Placental pericyte (primary cell): Measurements from ENCODE around the gene HERC3. TPM values are rescaled to one million over a fixed set of nuclear protein-coding genes. Genes with fewer than 3 reads are reported as not detected.

Experiments used
- small RNA-seq: library from RNA; depleted of rRNA; stranded (forward); fragments of <200 nt; gene quantifications from one replicate; pipeline ENCODE3, GENCODE V24; 2012; ENCODE audit warnings: low replicate concordance
- total RNA-seq: library from RNA; depleted of rRNA; stranded (reverse); fragments of >200 nt; gene quantifications from 2 replicates; pipeline ENCODE4 v1.2.3, GENCODE V29; 2012

Gene HERC3
- total RNA-seq, result 8.8 and 57.8 TPM in 2 replicates

DNA sequence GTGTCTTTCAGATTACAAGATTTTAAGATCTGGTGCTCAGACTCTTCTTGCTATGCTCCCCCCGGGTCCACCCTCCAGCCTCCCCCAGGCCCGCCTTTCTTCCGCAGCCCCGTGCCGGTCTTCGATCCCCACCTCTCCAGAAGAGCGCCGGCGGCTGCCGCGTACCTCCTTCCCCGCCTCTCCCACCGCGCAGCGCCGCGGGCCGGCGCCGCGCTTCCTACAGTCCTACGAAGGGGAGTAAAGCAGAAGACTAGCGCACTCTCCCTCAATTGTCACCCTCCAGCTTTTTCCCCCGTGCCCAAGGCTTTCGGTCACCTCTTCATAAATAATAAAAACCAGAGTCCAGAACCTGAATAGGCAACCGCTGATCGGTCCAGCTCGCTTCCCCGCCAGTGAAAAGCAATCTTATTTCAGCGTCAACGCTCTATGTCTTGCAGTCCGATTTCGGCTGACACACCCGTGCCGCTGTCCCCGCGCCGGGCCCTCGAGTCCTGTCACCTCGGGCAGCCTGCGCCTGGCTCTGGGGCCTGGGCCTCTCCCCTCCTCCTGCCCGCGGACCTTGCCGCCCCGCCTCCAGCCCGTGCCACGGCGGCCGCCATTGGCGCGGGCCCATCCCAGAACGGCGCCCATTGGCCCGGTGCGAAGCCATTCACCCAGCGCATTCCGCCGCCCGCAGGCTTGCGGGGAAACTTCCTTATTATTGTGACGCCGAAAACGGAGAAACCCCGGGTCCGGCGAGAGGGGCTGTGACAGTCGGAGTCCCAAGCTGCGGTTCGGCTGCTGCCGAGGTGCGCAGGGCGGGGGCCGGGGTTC is at the start of gene HERC3:
Gene HERC3, plus strand, starts transcription at position 694 of the 813 bp plus-strand sequence. CDS start 13,344 bp downstream, outside the sequence.

GRCh38 chr4:88697588-88698329 is 105.5 kb downstream of the HERC3 start, which contains the start of gene NAP1L5:
Gene NAP1L5 (minus strand): TSS chr4:88697829. CDS start chr4:88697754, 75 bp downstream.

Small RNA genes within 50 kb of the gene (small RNA-seq; reads per million reads assigned to genes)
- gene RF02115 (not detected), gene RNU6-33P (0.88 reads per million, percentile 40 among the genes with 10 or more reads in this experiment)

Other genes with a start within 250 kb of the HERC3 start
- 7.9 and 12.2 TPM in 2 replicates for gene HERC6, start 213.6 kb upstream of the HERC3 start, total RNA-seq
- 2.0 and 2.2 TPM in 2 replicates for gene HERC5, start 135.4 kb upstream of the HERC3 start, total RNA-seq
- 40.7 and 53.5 TPM in 2 replicates for gene PYURF, start 68.7 kb upstream of the HERC3 start, total RNA-seq
- 3.3 and 5.2 TPM in 2 replicates for gene NAP1L5, start 105.3 kb downstream of the HERC3 start, total RNA-seq